Liver (tissue), 9 donors: ENCODE data around the gene USP53. TPM values are rescaled to one million over a fixed set of nuclear protein-coding genes. Genes with fewer than 3 reads are reported as not detected.
A peak's percentile ranks its signal among the peaks of the same experiment; 100 is the strongest.

Experiments
- DNase-seq: peaks from one replicate; pipeline ENCODE4 v3.0.0-alpha.2; 2017; ENCODE audit warnings: low spot score
- H3K27ac ChIP-seq, 2 donors: one replicate each; pipeline ENCODE4 v1.7.0; 2013; ENCODE audit warnings: inconsistent platforms in 2 of 2, low read length in 2 of 2, control low read depth in 1 of 2, low read depth in 1 of 2, mild to moderate bottlenecking in 1 of 2
- H3K27me3 ChIP-seq, 4 donors: one replicate each; pipeline versions ENCODE4 v1.6.1 to v1.7.0; 2013; ENCODE audit warnings: low read length in 3 of 4, inconsistent platforms in 1 of 4, mild to moderate bottlenecking in 1 of 4, moderate library complexity in 1 of 4; ENCODE audit not compliant: control insufficient read depth in 4 of 4, insufficient read depth in 4 of 4
- H3K36me3 ChIP-seq, 4 donors: one replicate each; pipeline versions ENCODE4 v1.6.1 to v1.7.0; 2013; ENCODE audit warnings: low read length in 3 of 4, mild to moderate bottlenecking in 3 of 4, low read depth in 1 of 4, moderate library complexity in 1 of 4; ENCODE audit not compliant: control insufficient read depth in 4 of 4, insufficient read depth in 3 of 4
- H3K4me1 ChIP-seq, 4 donors: one replicate each; pipeline versions ENCODE4 v1.6.1 to v1.7.0; 2013; ENCODE audit warnings: low read length in 3 of 4, mild to moderate bottlenecking in 3 of 4, moderate library complexity in 1 of 4; ENCODE audit not compliant: control insufficient read depth in 4 of 4, insufficient read depth in 4 of 4
- H3K4me3 ChIP-seq, 3 donors: one replicate each; pipeline versions ENCODE4 v1.6.1 to v1.7.0; 2013; ENCODE audit warnings: low read length in 3 of 3, control low read depth in 1 of 3, low read depth in 1 of 3, mild to moderate bottlenecking in 1 of 3
- H3K9ac ChIP-seq, 2 donors: one replicate each; pipeline ENCODE4 v1.7.0; 2013; ENCODE audit warnings: low read length in 2 of 2, mild to moderate bottlenecking in 2 of 2, moderate library complexity in 2 of 2, control low read depth in 1 of 2, low read depth in 1 of 2
- H3K9me3 ChIP-seq, 4 donors: one replicate each; pipeline versions ENCODE4 v1.6.1 to v1.7.0; 2013; ENCODE audit warnings: low read length in 3 of 4; ENCODE audit not compliant: control insufficient read depth in 4 of 4
- CTCF ChIP-seq: fragments of 150-350 bp; IDR thresholded peaks from 2 replicates; pipeline ENCODE4 v1.5.1; 2017; ENCODE audit warnings: improper control_type of control experiment, low read depth, low read length; ENCODE audit not compliant: missing input control
- FOXA2 ChIP-seq: IDR thresholded peaks from 2 replicates; pipeline ENCODE4 v1.6.1; 2016; ENCODE audit warnings: antibody characterized with exemption
- HNF4G ChIP-seq: IDR thresholded peaks from 2 replicates; pipeline ENCODE4 v1.6.1; 2016; ENCODE audit warnings: antibody characterized with exemption
- RAD21 ChIP-seq, 2 donors: IDR thresholded peaks; 2 replicates each; pipeline ENCODE4 v1.6.1; 2016; ENCODE audit warnings: antibody characterized with exemption in 2 of 2, mild to moderate bottlenecking in 2 of 2
- REST ChIP-seq: IDR thresholded peaks from 2 replicates; pipeline ENCODE4 v1.6.1; 2016; ENCODE audit warnings: antibody characterized with exemption, mild to moderate bottlenecking
- RXRA ChIP-seq, 2 donors: IDR thresholded peaks; 2 replicates each; pipeline ENCODE4 v1.6.1; 2017 to 2018; ENCODE audit warnings: antibody characterized with exemption in 2 of 2, mild to moderate bottlenecking in 1 of 2
- SP1 ChIP-seq: IDR thresholded peaks from 2 replicates; pipeline ENCODE4 v1.6.1; 2018; ENCODE audit warnings: antibody characterized with exemption, mild to moderate bottlenecking
- TAF1 ChIP-seq: conservative IDR thresholded peaks from 2 replicates; pipeline ENCODE4 v1.6.1; 2016; ENCODE audit warnings: antibody characterized with exemption, mild to moderate bottlenecking
- YY1 ChIP-seq: IDR thresholded peaks from 2 replicates; pipeline ENCODE4 v1.6.1; 2016; ENCODE audit warnings: antibody characterized with exemption, mild to moderate bottlenecking
- ZBTB33 ChIP-seq: IDR thresholded peaks from 2 replicates; pipeline ENCODE4 v1.6.1; 2016; ENCODE audit warnings: antibody characterized with exemption
- WGBS: extraction: QIAGEN DNeasy Blood & Tissue Kit; methylation state at CpG from one replicate; pipeline ENCODE4 v1.1.7; 2013; 5-methylcytosine and 5-hydroxymethylcytosine counted together
- polyA plus RNA-seq, 2 donors: library from polyadenylated mRNA; stranded (reverse) in 1 of 2; unstranded in 1 of 2; fragments of 200-250 nt in 1 of 2; fragments of >200 nt in 1 of 2; fragmentation: Nextera tagmentation in 1 of 2; extraction: Ambion mirVana in 1 of 2; gene quantifications; one replicate each; pipeline versions ENCODE4 v1.2.1 to v1.2.3, GENCODE V29; 2013 to 2015
- total RNA-seq, 2 donors: library from RNA; depleted of rRNA; stranded (reverse); fragments of >200 nt; gene quantifications; one replicate each; pipeline ENCODE4 v1.2.3, GENCODE V29; 2014
- donor health status: healthy.
- donor health status: healthy.
- donor health status: healthy.
- donor health status: healthy.
- donor health status: healthy.

The USP53 gene
- total and polyA plus RNA-seq, 4 donors = 4.7 to 20.7 (median 5.9) TPM

GRCh38 chr4:119281393-119281792, 68.9 kb downstream of the USP53 start (continued):
- TF ChIP-seq REST (no peak), HNF4G (no peak), ZBTB33 (no peak), YY1 (no peak), SP1 (no peak)

- peak overlapping the region; percentile 28 to 29 for H3K9ac ChIP-seq
- H3K4me1 ChIP-seq = peaks cover 0 to 13% (median 5%) of the 10 kb centered on the region in 4 donors
- H3K27me3 ChIP-seq = no peaks in the 10 kb centered on the region
- peaks cover 0 to 3% (median 0%) of the 10 kb centered on the region in 4 donors for H3K36me3 ChIP-seq
- peak overlapping the region; percentile 28 to 61 (median 42) for H3K4me3 ChIP-seq
- H3K27ac ChIP-seq = peak overlapping the region; percentile 26 to 30
- no peak for DNase-seq
- WGBS = 16% methylated on average over 4 of the region's 4 CpGs
- no peaks in the 10 kb centered on the region for H3K9me3 ChIP-seq
- TF ChIP-seq FOXA2 (peak; percentile 6), CTCF (peak; percentile 36), TAF1 (no peak)
These were observed 72.6 kb downstream of the USP53 start for GRCh38 chr4:119284876-119285780.

GRCh38 chr4:119286377-119287002, 74.0 kb downstream of the USP53 start:
- Histone ChIP-seq H3K27ac (no peak overlapping the region), H3K9me3 (no peaks in the 10 kb centered on the region), H3K9ac (no peak overlapping the region), H3K36me3 (no peaks in the 10 kb centered on the region), H3K4me3 (no peak overlapping the region), H3K4me1 (peaks cover 0 to 16% (median 5%) of the 10 kb centered on the region in 4 donors), H3K27me3 (no peaks in the 10 kb centered on the region)
- no peak for DNase-seq
- TF ChIP-seq REST (no peak), RAD21 (IDR thresholded peaks at IDR 0.05) (peak; percentile 80), YY1 (no peak), ZBTB33 (no peak), CTCF (peak; percentile 53), RXRA (IDR thresholded peaks at IDR 0.05) (no peak)
- 65% methylated on average over 3 of the region's 3 CpGs for WGBS
